MM.1S (cell line): ENCODE results near the gene DHRS3.

Experiments
- DNase-seq: peaks from one replicate; pipeline ENCODE4 v3.0.0-alpha.2; 2015
- H2AFZ ChIP-seq: fragments of 300-600 bp; sonication (generic); 2 replicates; pipeline ENCODE4 v1.6.0; 2016; ENCODE audit warnings: antibody characterized with exemption, low read length
- H3F3A ChIP-seq: fragments of 300-600 bp; sonication (generic); 2 replicates; pipeline ENCODE4 v1.6.1; 2016; ENCODE audit warnings: mild to moderate bottlenecking, antibody characterized with exemption, low read length, moderate library complexity, mixed read lengths; ENCODE audit not compliant: insufficient read depth
- H3K27ac ChIP-seq: fragments of 300-600 bp; sonication (generic); 2 replicates; pipeline ENCODE4 v1.5.1; 2016; ENCODE audit warnings: mild to moderate bottlenecking, low read length
- H3K27me3 ChIP-seq: fragments of 300-600 bp; sonication (generic); replicated peaks from 2 replicates; pipeline ENCODE4 v1.6.0; 2016; ENCODE audit warnings: low read length; ENCODE audit not compliant: insufficient read depth
- H3K36me3 ChIP-seq: fragments of 300-600 bp; sonication (generic); replicated peaks from 2 replicates; pipeline ENCODE4 v1.6.1; 2016; ENCODE audit warnings: mild to moderate bottlenecking, low read length, mixed read lengths; ENCODE audit not compliant: insufficient read depth
- H3K4me1 ChIP-seq: fragments of 300-600 bp; sonication (generic); 2 replicates; pipeline ENCODE4 v1.6.1; 2016; ENCODE audit warnings: low read length, mixed read lengths
- H3K4me2 ChIP-seq: fragments of 300-600 bp; sonication (generic); 2 replicates; pipeline ENCODE4 v1.6.0; 2016; ENCODE audit warnings: low read depth, low read length
- H3K4me3 ChIP-seq: fragments of 300-600 bp; sonication (generic); 2 replicates; pipeline ENCODE4 v1.5.1; 2016; ENCODE audit warnings: low read length, mixed read lengths
- H3K79me2 ChIP-seq: fragments of 300-600 bp; sonication (generic); 2 replicates; pipeline ENCODE4 v1.6.1; 2016; ENCODE audit warnings: mixed run types, low read length, mixed read lengths
- H3K9ac ChIP-seq: fragments of 300-600 bp; sonication (generic); 2 replicates; pipeline ENCODE4 v1.6.1; 2016; ENCODE audit warnings: low read length, mixed read lengths
- H3K9me2 ChIP-seq: fragments of 300-600 bp; sonication (generic); replicated peaks from 2 replicates; pipeline ENCODE4 v1.6.1; 2016; ENCODE audit warnings: mild to moderate bottlenecking, low read length, mixed read lengths; ENCODE audit not compliant: insufficient read depth
- H3K9me3 ChIP-seq: fragments of 300-600 bp; sonication (generic); replicated peaks from 2 replicates; pipeline ENCODE4 v1.6.1; 2016; ENCODE audit warnings: mild to moderate bottlenecking, low read length, mixed read lengths; ENCODE audit not compliant: insufficient read depth
- H4K20me1 ChIP-seq: fragments of 300-600 bp; sonication (generic); 2 replicates; pipeline ENCODE4 v1.6.1; 2016; ENCODE audit warnings: mild to moderate bottlenecking, low read length, moderate library complexity, mixed read lengths; ENCODE audit not compliant: insufficient read depth
- EZH2 ChIP-seq: fragments of 300-600 bp; sonication (generic); optimal IDR thresholded peaks from 2 replicates; pipeline ENCODE3; 2017; ENCODE audit warnings: low read depth, mild to moderate bottlenecking, antibody characterized with exemption, low read length, mixed read lengths
- EZH2phosphoT487 ChIP-seq: fragments of 300-600 bp; sonication (generic); IDR thresholded peaks from 2 replicates; pipeline ENCODE4 v1.6.1; 2018; ENCODE audit warnings: antibody characterized with exemption, low read length
- TF ChIP-seq, protein P1 (sequence below): fragments of 300-600 bp; sonication (generic); IDR thresholded peaks from 2 replicates; pipeline ENCODE4 v1.5.1; 2016; ENCODE audit warnings: antibody characterized with exemption, low read length, mixed read lengths

DHRS3 gene

DNA sequence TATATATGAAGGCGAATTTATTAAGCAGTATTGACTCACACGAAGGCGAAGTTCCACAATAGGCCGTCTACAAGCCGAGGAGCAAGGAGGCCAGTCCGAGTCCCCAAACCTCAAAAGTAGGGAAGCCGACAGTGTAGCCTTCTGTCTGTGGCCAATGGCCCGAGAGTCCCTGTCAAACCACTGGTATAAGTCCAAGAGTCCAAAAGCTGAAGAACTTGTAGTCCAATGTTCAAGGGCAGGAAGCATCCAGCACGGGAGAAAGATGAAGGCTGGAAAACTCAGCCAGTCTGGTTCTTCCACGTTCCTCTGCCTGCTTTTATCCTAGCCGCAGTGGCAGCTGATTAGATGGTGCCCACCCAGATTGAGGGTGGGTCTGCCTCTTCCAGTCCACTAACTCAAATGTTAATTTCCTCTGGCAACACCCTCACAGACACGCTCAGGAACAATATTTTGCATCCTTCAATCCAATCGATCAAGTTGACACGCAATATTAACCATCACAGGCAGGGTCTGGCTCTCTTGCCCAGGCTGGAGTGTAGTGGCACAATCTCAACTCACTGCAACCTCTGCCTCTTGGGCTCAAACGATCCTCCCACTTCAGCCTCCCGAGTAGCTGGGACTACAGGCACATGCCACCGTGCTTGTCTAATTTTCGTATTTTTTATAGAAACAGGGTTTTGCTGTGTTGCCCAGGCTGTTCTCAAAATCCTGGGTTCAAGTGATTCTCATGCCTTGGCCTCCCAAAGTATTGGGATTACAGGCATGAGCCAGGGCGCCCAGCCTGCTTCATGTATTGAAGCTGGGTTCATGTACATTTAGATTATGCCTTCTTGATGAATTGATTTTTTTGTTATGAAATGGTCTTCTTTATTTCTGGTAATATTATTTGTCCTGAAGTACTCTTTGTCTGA, 85.3 kb downstream of the DHRS3 start:
- Histone ChIP-seq H3K36me3 (no peaks in the 10 kb centered on the region), H2AFZ (no peak overlapping the region), H3K9ac (no peak overlapping the region), H3K79me2 (no peaks in the 10 kb centered on the region), H3K27me3 (no peaks in the 10 kb centered on the region), H3K9me3 (no peaks in the 10 kb centered on the region), H3F3A (no peaks in the 10 kb centered on the region), H3K9me2 (no peaks in the 10 kb centered on the region), H3K27ac (no peak overlapping the region), H3K4me1 (no peaks in the 10 kb centered on the region), H4K20me1 (no peaks in the 10 kb centered on the region), H3K4me2 (no peak overlapping the region), H3K4me3 (no peak overlapping the region)
- TF ChIP-seq, protein P1, sequence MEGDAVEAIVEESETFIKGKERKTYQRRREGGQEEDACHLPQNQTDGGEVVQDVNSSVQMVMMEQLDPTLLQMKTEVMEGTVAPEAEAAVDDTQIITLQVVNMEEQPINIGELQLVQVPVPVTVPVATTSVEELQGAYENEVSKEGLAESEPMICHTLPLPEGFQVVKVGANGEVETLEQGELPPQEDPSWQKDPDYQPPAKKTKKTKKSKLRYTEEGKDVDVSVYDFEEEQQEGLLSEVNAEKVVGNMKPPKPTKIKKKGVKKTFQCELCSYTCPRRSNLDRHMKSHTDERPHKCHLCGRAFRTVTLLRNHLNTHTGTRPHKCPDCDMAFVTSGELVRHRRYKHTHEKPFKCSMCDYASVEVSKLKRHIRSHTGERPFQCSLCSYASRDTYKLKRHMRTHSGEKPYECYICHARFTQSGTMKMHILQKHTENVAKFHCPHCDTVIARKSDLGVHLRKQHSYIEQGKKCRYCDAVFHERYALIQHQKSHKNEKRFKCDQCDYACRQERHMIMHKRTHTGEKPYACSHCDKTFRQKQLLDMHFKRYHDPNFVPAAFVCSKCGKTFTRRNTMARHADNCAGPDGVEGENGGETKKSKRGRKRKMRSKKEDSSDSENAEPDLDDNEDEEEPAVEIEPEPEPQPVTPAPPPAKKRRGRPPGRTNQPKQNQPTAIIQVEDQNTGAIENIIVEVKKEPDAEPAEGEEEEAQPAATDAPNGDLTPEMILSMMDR: no peak
- TF ChIP-seq EZH2 (no peak), EZH2phosphoT487 (no peak)
- no peak for DNase-seq

DNA sequence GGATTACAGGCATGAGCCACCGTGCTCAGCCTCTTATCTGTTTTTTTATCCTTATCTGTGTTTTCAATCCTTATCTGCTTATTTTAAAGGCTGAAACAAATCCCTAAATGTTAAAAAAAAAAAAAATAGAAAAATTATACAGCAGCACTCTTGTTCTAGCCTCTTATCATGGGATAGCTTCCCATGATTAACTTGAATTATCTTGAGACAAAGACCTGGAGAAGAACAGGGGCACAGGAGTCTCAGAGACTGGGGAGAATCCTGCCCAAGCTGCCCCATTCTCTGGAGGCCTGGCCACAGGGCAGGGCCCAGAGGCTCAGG, 86.9 kb downstream of the DHRS3 start:
- Histone ChIP-seq H3K79me2 (no peaks in the 10 kb centered on the region), H2AFZ (no peak overlapping the region), H3K36me3 (no peaks in the 10 kb centered on the region), H3K4me1 (no peaks in the 10 kb centered on the region), H3K27ac (no peak overlapping the region), H3K9me2 (no peaks in the 10 kb centered on the region), H3K9ac (no peak overlapping the region), H3K9me3 (no peaks in the 10 kb centered on the region), H3K27me3 (no peaks in the 10 kb centered on the region), H4K20me1 (no peaks in the 10 kb centered on the region), H3F3A (no peaks in the 10 kb centered on the region), H3K4me2 (no peak overlapping the region), H3K4me3 (no peak overlapping the region)
- no peak for DNase-seq
- TF ChIP-seq, protein P1: no peak
- TF ChIP-seq EZH2phosphoT487: no peak
- TF ChIP-seq EZH2: no peak

DNA sequence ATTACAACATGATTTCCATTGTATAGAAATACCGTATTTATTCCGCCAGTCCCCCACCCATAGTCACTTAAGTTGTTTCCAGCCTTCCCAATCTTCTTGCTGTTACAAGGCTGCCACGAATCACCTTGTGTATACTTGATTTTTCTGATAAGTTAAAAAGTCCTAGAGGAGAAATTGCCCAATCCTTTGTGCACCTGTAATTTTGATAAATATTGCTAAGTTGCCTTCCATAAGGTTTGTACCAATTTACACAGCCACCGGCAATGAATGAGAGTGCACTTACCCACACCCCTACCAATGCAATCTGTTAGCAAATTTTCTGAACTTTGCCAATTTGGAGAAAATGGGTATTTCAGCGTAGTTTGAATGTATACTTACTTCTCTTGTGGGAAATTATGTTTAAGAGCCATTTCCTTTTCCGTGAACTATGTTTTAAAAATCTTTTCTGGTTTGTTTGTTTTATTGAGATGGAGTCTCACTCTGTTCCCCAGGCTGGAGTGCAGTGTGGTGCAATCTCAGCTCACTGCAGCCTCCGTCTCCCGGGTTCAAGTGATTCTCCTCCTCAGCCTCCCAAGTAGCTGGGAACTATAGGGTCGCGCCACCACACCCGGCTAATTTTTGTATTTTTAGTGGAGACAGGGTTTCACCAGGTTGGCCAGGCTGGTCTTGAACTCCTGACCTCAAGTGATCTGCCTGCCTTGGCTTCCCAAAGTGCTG, 87.4 kb downstream of the DHRS3 start:
- H3F3A ChIP-seq: no peaks in the 10 kb centered on the region
- H3K9me2 ChIP-seq: no peaks in the 10 kb centered on the region
- no peak for DNase-seq
- H4K20me1 ChIP-seq: no peaks in the 10 kb centered on the region
- no peak overlapping the region for H3K4me3 ChIP-seq
- no peak overlapping the region for H2AFZ ChIP-seq
- TF ChIP-seq, protein P1: no peak
- TF ChIP-seq EZH2: no peak
- no peak for TF ChIP-seq EZH2phosphoT487
- no peaks in the 10 kb centered on the region for H3K9me3 ChIP-seq
- H3K79me2 ChIP-seq: no peaks in the 10 kb centered on the region
- no peaks in the 10 kb centered on the region for H3K36me3 ChIP-seq
- H3K4me2 ChIP-seq: no peak overlapping the region
- no peaks in the 10 kb centered on the region for H3K27me3 ChIP-seq
- no peak overlapping the region for H3K9ac ChIP-seq
- no peak overlapping the region for H3K27ac ChIP-seq
- H3K4me1 ChIP-seq: no peaks in the 10 kb centered on the region
